CD4-positive, CD25-positive, alpha-beta regulatory T cell (primary cell): ENCODE data around the gene IFITM5. TPM values are rescaled to one million over a fixed set of nuclear protein-coding genes. Genes with fewer than 3 reads are reported as not detected.

Experiments
- ATAC-seq, 2 donors: fragments of 150-1000 bp; cut with Tn5 transposase; one replicate each; pipeline ENCODE4 v1.10.0; 2021; ENCODE audit warnings: low read depth in 2 of 2, moderate number of reproducible peaks in 2 of 2, moderate library complexity in 1 of 2
- DNase-seq, 3 donors: peaks; one replicate each; pipeline versions ENCODE4 v3.0.0 to v3.0.0-alpha.2; 2012 to 2022; ENCODE audit warnings: mixed read lengths in 1 of 3
- H3K27ac ChIP-seq: one replicate; pipeline ENCODE4 v1.7.0; 2013; ENCODE audit warnings: mild to moderate bottlenecking, low read length; ENCODE audit not compliant: insufficient read depth, poor library complexity, severe bottlenecking
- H3K27me3 ChIP-seq: one replicate; pipeline ENCODE4 v1.7.0; 2013; ENCODE audit warnings: low read length; ENCODE audit not compliant: control insufficient read depth, insufficient read depth
- H3K36me3 ChIP-seq: one replicate; pipeline ENCODE4 v1.7.0; 2013; ENCODE audit warnings: mild to moderate bottlenecking, low read length, moderate library complexity; ENCODE audit not compliant: control insufficient read depth, insufficient read depth
- H3K4me1 ChIP-seq: 2 replicates; pipeline ENCODE4 v1.7.0; 2013; ENCODE audit warnings: mild to moderate bottlenecking, low read length; ENCODE audit not compliant: insufficient read depth, control insufficient read depth, poor library complexity, severe bottlenecking
- H3K4me3 ChIP-seq: one replicate; pipeline ENCODE4 v1.7.0; 2013; ENCODE audit warnings: low read depth, mild to moderate bottlenecking, low read length, moderate library complexity
- H3K9me3 ChIP-seq, 2 experiments: 1 replicate in 1 of 2; 2 replicates in 1 of 2; pipeline ENCODE4 v1.7.0; 2013; ENCODE audit warnings: low read length in 2 of 2, mild to moderate bottlenecking in 1 of 2, moderate library complexity in 1 of 2; ENCODE audit not compliant: control insufficient read depth in 2 of 2
- H3K27ac Mint-ChIP-seq, 3 donors: one replicate each; pipeline ENCODE4 v1.8.0; 2020 to 2022; ENCODE audit warnings: mild to moderate bottlenecking in 3 of 3, mixed read lengths in 3 of 3, moderate library complexity in 2 of 3
- H3K27me3 Mint-ChIP-seq: one replicate; pipeline ENCODE4 v1.8.0; 2022; ENCODE audit warnings: mild to moderate bottlenecking, mixed read lengths
- H3K36me3 Mint-ChIP-seq: one replicate; pipeline ENCODE4 v1.8.0; 2020; ENCODE audit warnings: mixed read lengths
- H3K4me1 Mint-ChIP-seq, 4 donors: one replicate each; pipeline ENCODE4 v1.8.0; 2020 to 2022; ENCODE audit warnings: mixed read lengths in 4 of 4, mild to moderate bottlenecking in 1 of 4
- H3K4me3 Mint-ChIP-seq, 4 donors: one replicate each; pipeline ENCODE4 v1.8.0; 2020 to 2022; ENCODE audit warnings: mild to moderate bottlenecking in 4 of 4, mixed read lengths in 4 of 4, moderate library complexity in 3 of 4
- H3K9me3 Mint-ChIP-seq, 7 donors: one replicate each; pipeline ENCODE4 v1.8.0; 2020 to 2022; ENCODE audit warnings: mixed read lengths in 7 of 7, mild to moderate bottlenecking in 3 of 7, moderate library complexity in 2 of 7
- polyA plus RNA-seq, 4 donors: library from polyadenylated mRNA; unstranded; fragments of 300-500 nt; fragmentation: Illumina TruSeq; gene quantifications; one replicate each; pipeline ENCODE4 v1.2.3, GENCODE V29; 2021
- total RNA-seq: library from RNA; stranded (reverse); gene quantifications from one replicate; pipeline ENCODE4 v1.2.3, GENCODE V29; 2022

IFITM5 gene
- total and polyA plus RNA-seq, 5 donors from 2014 or later: not detected

- ATAC-seq: no peak
- no peak for DNase-seq
- H3K27ac ChIP-seq: no peak overlapping the region
- no peaks in the 10 kb centered on the region for H3K9me3 ChIP-seq
- Mint-ChIP-seq H3K27ac (no peak overlapping the region), H3K27me3 (no peaks in the 10 kb centered on the region), H3K4me1 (peaks cover 0 to 10% (median 4%) of the 10 kb centered on the region in 4 donors), H3K4me3 (no peak overlapping the region), H3K36me3 (peaks cover 40% of the 10 kb centered on the region), H3K9me3 (peaks cover 0 to 1% (median 0%) of the 10 kb centered on the region in 7 donors)
- H3K36me3 ChIP-seq: peaks cover 65% of the 10 kb centered on the region
- H3K4me1 ChIP-seq: peaks cover 3% of the 10 kb centered on the region
- H3K4me3 ChIP-seq: no peak overlapping the region
- no peaks in the 10 kb centered on the region for H3K27me3 ChIP-seq
Measured at GRCh38 chr11:251550-251949, 47.8 kb downstream of the IFITM5 start.

- no peaks in the 10 kb centered on the region for H3K27me3 ChIP-seq
- no peaks in the 10 kb centered on the region for H3K9me3 ChIP-seq
- Mint-ChIP-seq H3K9me3 (peaks cover 0 to 1% (median 0%) of the 10 kb centered on the region in 7 donors), H3K27ac (peak overlapping the region in 1 of 3 donors; percentile 59), H3K36me3 (peaks cover 45% of the 10 kb centered on the region), H3K4me3 (peak overlapping the region in 1 of 4 donors; percentile 10), H3K4me1 (peaks cover 0 to 13% (median 4%) of the 10 kb centered on the region in 4 donors), H3K27me3 (no peaks in the 10 kb centered on the region)
- H3K4me1 ChIP-seq: peaks cover 3% of the 10 kb centered on the region
- peak overlapping the region; percentile 29 for H3K27ac ChIP-seq
- DNase-seq (peak; percentile 59 to 76 (median 74)), ATAC-seq (peak; percentile 95 to 96)
- H3K36me3 ChIP-seq: peaks cover 72% of the 10 kb centered on the region
- no peak overlapping the region for H3K4me3 ChIP-seq
Measured at GRCh38 chr11:250740-251299, 48.5 kb downstream of the IFITM5 start.

DNA sequence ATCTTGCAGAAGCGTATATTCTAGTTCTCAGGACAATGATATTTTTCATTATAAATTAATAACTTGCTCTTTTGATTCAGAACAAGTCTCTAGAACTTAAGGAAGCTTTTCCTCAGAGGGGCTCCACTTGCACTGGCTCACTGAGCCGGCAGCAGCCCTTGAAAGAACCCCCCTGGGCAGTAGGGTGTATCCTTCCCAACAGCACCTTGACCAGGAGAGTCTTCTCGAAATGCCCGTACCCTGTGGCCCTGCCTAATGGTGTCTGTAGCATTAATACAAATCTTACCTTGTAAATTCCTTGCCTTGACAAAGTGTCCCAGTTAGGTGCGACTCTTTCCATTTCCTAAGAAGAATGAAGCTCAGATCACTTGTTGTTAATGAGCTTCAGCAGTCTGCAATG, 49.1 kb downstream of the IFITM5 start:
- peaks cover 49% of the 10 kb centered on the region for H3K36me3 Mint-ChIP-seq
- peaks cover 77% of the 10 kb centered on the region for H3K36me3 ChIP-seq

GRCh38 chr11:249062-249461, 50.3 kb downstream of the IFITM5 start:
- H3K4me1 Mint-ChIP-seq: peaks cover 0 to 17% (median 4%) of the 10 kb centered on the region in 4 donors
- H3K36me3 ChIP-seq: peaks cover 89% of the 10 kb centered on the region
- DNase-seq (no peak), ATAC-seq (no peak)
- H3K27ac ChIP-seq: no peak overlapping the region
- H3K9me3 ChIP-seq: no peaks in the 10 kb centered on the region
- H3K4me3 Mint-ChIP-seq: no peak overlapping the region
- no peaks in the 10 kb centered on the region for H3K27me3 Mint-ChIP-seq
- peaks cover 3% of the 10 kb centered on the region for H3K4me1 ChIP-seq
- H3K4me3 ChIP-seq: no peak overlapping the region
- H3K9me3 Mint-ChIP-seq: peaks cover 0 to 1% (median 0%) of the 10 kb centered on the region in 7 donors
- peaks cover 55% of the 10 kb centered on the region for H3K36me3 Mint-ChIP-seq
- H3K27me3 ChIP-seq: no peaks in the 10 kb centered on the region
- H3K27ac Mint-ChIP-seq: peak overlapping the region in 1 of 3 donors; percentile 84

More for the DNA sequence above, 49.1 kb downstream of the IFITM5 start:
- Mint-ChIP-seq H3K9me3 (peaks cover 0 to 1% (median 0%) of the 10 kb centered on the region in 7 donors), H3K4me1 (peaks cover 0 to 16% (median 4%) of the 10 kb centered on the region in 4 donors), H3K27ac (no peak overlapping the region), H3K27me3 (no peaks in the 10 kb centered on the region), H3K4me3 (peak overlapping the region in 1 of 4 donors; percentile 10)
- H3K4me1 ChIP-seq: peaks cover 3% of the 10 kb centered on the region
- DNase-seq (no peak), ATAC-seq (no peak)
- no peaks in the 10 kb centered on the region for H3K27me3 ChIP-seq
- no peaks in the 10 kb centered on the region for H3K9me3 ChIP-seq
- peak overlapping the region; percentile 29 for H3K27ac ChIP-seq
- H3K4me3 ChIP-seq: no peak overlapping the region

Other genes starting within 250 kb of the IFITM5 start
- gene SCGB1C1, start 106.4 kb downstream of the IFITM5 start, total RNA-seq: not detected
- not detected for gene SCGB1C1, start 106.4 kb downstream of the IFITM5 start, polyA plus RNA-seq
- 66.4 TPM for gene BET1L, start 92.1 kb downstream of the IFITM5 start, total RNA-seq
- gene BET1L, start 92.1 kb downstream of the IFITM5 start, polyA plus RNA-seq: 10 to 100 TPM; 58.2 to 84.4 (median 64.6) TPM
- 135 TPM for gene RIC8A, start 91.8 kb downstream of the IFITM5 start, total RNA-seq
- gene RIC8A, start 91.8 kb downstream of the IFITM5 start, polyA plus RNA-seq: 10 to 100 TPM; 74.1 to 89.7 (median 78.6) TPM
- gene SIRT3, start 63.2 kb downstream of the IFITM5 start, total RNA-seq: 14.2 TPM
- gene SIRT3, start 63.2 kb downstream of the IFITM5 start, polyA plus RNA-seq: 10 to 100 TPM in 2 of 4 donors, 1 to 10 TPM in 2; 6.9 to 12.4 (median 10.3) TPM
- gene PSMD13, start 62.5 kb downstream of the IFITM5 start, total RNA-seq: 99.6 TPM
- 100 to 1,000 TPM; 223 to 276 (median 261) TPM for gene PSMD13, start 62.5 kb downstream of the IFITM5 start, polyA plus RNA-seq
- 1.8 TPM for gene NLRP6, start 21.1 kb downstream of the IFITM5 start, total RNA-seq
- gene NLRP6, start 21.1 kb downstream of the IFITM5 start, polyA plus RNA-seq: 1 to 10 TPM in 3 of 4 donors, under 1 TPM in 1; 0.36 to 4.0 (median 2.4) TPM
- gene PGGHG, start 10.4 kb downstream of the IFITM5 start, total RNA-seq: 188 TPM
- gene PGGHG, start 10.4 kb downstream of the IFITM5 start, polyA plus RNA-seq: 1 to 10 TPM; 1.5 to 2.9 (median 2.5) TPM
- gene IFITM2, start 8.3 kb upstream of the IFITM5 start, total RNA-seq: 376 TPM
- gene IFITM2, start 8.3 kb upstream of the IFITM5 start, polyA plus RNA-seq: 1,000 to 10,000 TPM; 1,701 to 2,097 (median 1,858) TPM
- 320 TPM for gene IFITM1, start 14.5 kb upstream of the IFITM5 start, total RNA-seq
- gene IFITM1, start 14.5 kb upstream of the IFITM5 start, polyA plus RNA-seq: 1,000 to 10,000 TPM; 1,249 to 1,544 (median 1,415) TPM
- gene IFITM3, start 21.3 kb upstream of the IFITM5 start, total RNA-seq: 6.7 TPM
- 10 to 100 TPM in 2 of 4 donors, 1 to 10 TPM in 2; 3.5 to 94.8 (median 42.6) TPM for gene IFITM3, start 21.3 kb upstream of the IFITM5 start, polyA plus RNA-seq
- gene B4GALNT4, start 70.0 kb upstream of the IFITM5 start, total RNA-seq: 0.99 TPM
- gene B4GALNT4, start 70.0 kb upstream of the IFITM5 start, polyA plus RNA-seq: not detected
- 0.30 TPM for gene PKP3, start 94.7 kb upstream of the IFITM5 start, total RNA-seq
- under 1 TPM in 3 of 4 donors, not detected in 1; 0.09 to 0.75 (median 0.27) TPM for gene PKP3, start 94.7 kb upstream of the IFITM5 start, polyA plus RNA-seq
- 387 TPM for gene SIGIRR, start 115.5 kb upstream of the IFITM5 start, total RNA-seq
- gene SIGIRR, start 115.5 kb upstream of the IFITM5 start, polyA plus RNA-seq: 100 to 1,000 TPM; 213 to 274 (median 220) TPM
- 153 TPM for gene ANO9, start 142.5 kb upstream of the IFITM5 start, total RNA-seq
- gene ANO9, start 142.5 kb upstream of the IFITM5 start, polyA plus RNA-seq: 10 to 100 TPM in 3 of 4 donors, 1 to 10 TPM in 1; 8.9 to 16.4 (median 12.3) TPM
- 19.3 TPM for gene PTDSS2, start 150.8 kb upstream of the IFITM5 start, total RNA-seq
- gene PTDSS2, start 150.8 kb upstream of the IFITM5 start, polyA plus RNA-seq: 1 to 10 TPM; 6.1 to 8.3 (median 6.8) TPM
- 112 TPM for gene RNH1, start 207.7 kb upstream of the IFITM5 start, total RNA-seq
- 100 to 1,000 TPM; 126 to 155 (median 133) TPM for gene RNH1, start 207.7 kb upstream of the IFITM5 start, polyA plus RNA-seq
- 35.0 TPM for gene HRAS, start 236.1 kb upstream of the IFITM5 start, total RNA-seq
- 10 to 100 TPM; 15.9 to 35.2 (median 21.1) TPM for gene HRAS, start 236.1 kb upstream of the IFITM5 start, polyA plus RNA-seq
- 5.8 TPM for gene LRRC56, start 238.0 kb upstream of the IFITM5 start, total RNA-seq
- 1 to 10 TPM in 2 of 4 donors, under 1 TPM in 2; 0.89 to 3.1 (median 1.8) TPM for gene LRRC56, start 238.0 kb upstream of the IFITM5 start, polyA plus RNA-seq